Activated CD4-positive, alpha-beta T cell treated with anti-CD3 and anti-CD28 coated beads, Interleukin-2, amount 10 ng/mL, durations not matched to agents 24 days and 14 days (primary cell): Measurements from ENCODE around the gene PRR35. TPM values are rescaled to one million over a fixed set of nuclear protein-coding genes. Genes with fewer than 3 reads are reported as not detected.

Experiments
- DNase-seq: peaks from one replicate; pipeline ENCODE4 v3.0.0; 2022
- H3K27ac Mint-ChIP-seq: one replicate; pipeline ENCODE4 v1.8.0; 2022; ENCODE audit warnings: mild to moderate bottlenecking, mixed read lengths
- H3K27me3 Mint-ChIP-seq: one replicate; pipeline ENCODE4 v1.8.0; 2022; ENCODE audit warnings: mixed read lengths
- H3K36me3 Mint-ChIP-seq: one replicate; pipeline ENCODE4 v1.8.0; 2022; ENCODE audit warnings: low read depth, mild to moderate bottlenecking, mixed read lengths
- H3K4me1 Mint-ChIP-seq: one replicate; pipeline ENCODE4 v1.8.0; 2021; ENCODE audit warnings: mixed read lengths
- H3K4me3 Mint-ChIP-seq: one replicate; pipeline ENCODE4 v1.8.0; 2022; ENCODE audit warnings: mild to moderate bottlenecking, moderate library complexity, mixed read lengths
- H3K9me3 Mint-ChIP-seq: one replicate; pipeline ENCODE4 v1.8.0; 2021; ENCODE audit warnings: mixed read lengths
- intact Hi-C: fragments of 100-400 bp; cut with micrococcal nuclease; formaldehyde crosslinking; loops from one replicate; pipeline ENCODE4 v1.15.1; 2023
- total RNA-seq: library from RNA; stranded (reverse); gene quantifications from 2 replicates; pipeline ENCODE4 v1.2.3, GENCODE V29; 2022

PRR35 gene
- total RNA-seq, 1 donor from 2014 or later = not detected

DNA sequence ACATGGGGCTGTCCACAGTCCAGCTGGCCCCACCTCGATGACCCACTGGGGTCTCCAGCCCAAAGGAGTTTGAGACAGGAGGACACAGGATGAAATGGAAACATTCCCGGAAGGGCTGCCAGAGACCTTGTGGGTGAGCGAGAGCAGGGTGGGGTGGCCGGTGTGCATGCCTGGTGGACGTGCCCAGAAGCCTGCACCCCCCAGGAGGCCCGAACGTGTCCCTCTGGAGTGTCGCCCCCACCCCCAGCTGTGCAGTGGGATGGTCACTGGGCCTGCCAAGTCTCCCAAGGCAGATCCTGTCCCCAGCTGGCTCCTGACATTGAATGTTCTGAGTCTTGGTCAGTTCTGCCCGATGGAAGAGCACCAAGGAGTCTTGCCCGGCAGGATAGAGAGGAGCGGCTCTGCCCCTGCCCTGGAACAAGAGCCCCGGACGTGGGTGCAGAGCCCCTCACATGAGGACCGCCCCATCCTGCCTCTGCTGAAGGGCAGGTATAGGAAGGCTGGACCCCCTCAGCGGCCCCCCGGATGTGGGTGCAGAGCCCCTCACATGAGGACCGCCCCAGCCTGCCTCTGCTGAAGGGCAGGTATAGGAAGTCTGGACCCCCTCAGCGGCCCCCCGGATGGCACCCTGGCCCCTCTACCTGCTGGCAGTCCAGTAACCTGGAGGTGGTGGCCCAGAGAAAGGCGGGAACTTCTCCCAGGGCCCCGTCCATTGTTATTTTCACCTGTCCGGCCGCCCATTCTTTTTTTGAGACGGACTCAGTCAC lies 35.7 kb upstream of the PRR35 start:
- H3K27me3 Mint-ChIP-seq = no peaks in the 10 kb centered on the region
- DNase-seq = no peak
- no peak overlapping the region for H3K4me3 Mint-ChIP-seq
- intact Hi-C loops = loop anchor here (2.0 kb wide), 1 partner anchor 100 kb away; the partner anchor contains the start of gene RAB11FIP3
- H3K9me3 Mint-ChIP-seq = no peaks in the 10 kb centered on the region
- peaks cover 11% of the 10 kb centered on the region for H3K36me3 Mint-ChIP-seq
- peak overlapping the region; percentile 92 for H3K27ac Mint-ChIP-seq
- H3K4me1 Mint-ChIP-seq = peaks cover 15% of the 10 kb centered on the region

DNA sequence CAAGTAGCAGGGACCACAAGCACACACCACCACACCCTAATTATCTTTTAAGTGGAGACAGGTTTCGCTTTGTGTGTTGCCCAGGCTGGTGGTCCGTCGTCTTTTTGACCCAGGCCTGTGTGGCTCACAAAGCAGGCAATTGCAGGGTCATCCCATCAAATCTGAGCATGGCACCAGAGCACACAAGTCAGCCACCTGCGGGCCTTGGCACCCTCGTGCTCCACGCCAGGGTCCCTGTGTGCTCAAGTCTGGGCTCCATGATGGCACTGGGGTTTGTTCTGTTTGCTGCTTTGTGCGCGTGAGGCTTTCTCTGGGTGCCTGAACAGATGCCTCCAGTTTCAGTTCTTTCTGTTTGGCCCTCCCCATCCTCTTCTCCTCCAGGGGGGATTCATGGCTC lies 35.1 kb upstream of the PRR35 start:
- Mint-ChIP-seq H3K36me3 (peaks cover 12% of the 10 kb centered on the region), H3K27ac (peak overlapping the region; percentile 92), H3K9me3 (no peaks in the 10 kb centered on the region), H3K4me1 (peaks cover 18% of the 10 kb centered on the region), H3K4me3 (peak overlapping the region; percentile 90), H3K27me3 (no peaks in the 10 kb centered on the region)
- intact Hi-C loops = loop anchor here (2.0 kb wide), 1 partner anchor 100 kb away; the partner anchor contains the start of gene RAB11FIP3
- no peak for DNase-seq

DNA sequence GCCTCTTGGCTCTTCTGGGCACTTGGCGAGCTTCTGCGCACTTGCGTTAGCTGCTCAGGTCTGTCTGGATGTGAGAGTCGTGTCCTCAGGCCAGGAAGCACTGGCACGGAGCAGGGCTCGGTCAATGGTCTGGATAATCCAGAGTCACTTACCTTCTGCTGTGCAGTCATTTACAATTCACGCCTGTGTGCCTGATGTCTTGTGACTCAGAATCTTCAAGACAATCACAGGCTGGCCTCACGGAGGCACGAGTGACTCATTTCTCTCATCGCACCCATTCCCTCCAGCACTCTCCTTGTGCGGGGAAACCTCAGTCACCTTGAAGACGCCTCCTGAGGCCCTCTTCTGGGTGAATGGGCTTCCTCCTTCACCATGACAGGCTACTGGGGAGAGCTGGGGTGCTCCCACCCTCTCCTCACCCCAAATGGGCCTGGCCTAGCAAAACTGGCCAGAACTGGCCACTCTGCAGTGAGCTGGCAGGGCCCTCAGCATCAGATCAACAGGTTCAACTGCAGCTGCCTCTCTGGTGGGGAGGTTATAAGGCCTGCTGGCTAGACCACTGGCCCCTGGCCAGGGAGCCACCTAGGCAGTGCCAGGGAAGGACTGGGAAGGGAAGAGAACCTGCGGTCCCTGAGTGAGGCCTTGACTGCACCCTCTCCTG lies 34.5 kb upstream of the PRR35 start:
- Mint-ChIP-seq H3K27me3 (no peaks in the 10 kb centered on the region), H3K4me3 (peak overlapping the region; percentile 90), H3K9me3 (no peaks in the 10 kb centered on the region), H3K4me1 (peaks cover 18% of the 10 kb centered on the region), H3K27ac (peak overlapping the region; percentile 92), H3K36me3 (peaks cover 12% of the 10 kb centered on the region)
- DNase-seq = peak; percentile 88
- intact Hi-C loops = loop anchor here (2.0 kb wide), 2 partner anchors 41 to 101 kb away; partner anchors contain the start of genes NHLRC4 and RAB11FIP3

DNA sequence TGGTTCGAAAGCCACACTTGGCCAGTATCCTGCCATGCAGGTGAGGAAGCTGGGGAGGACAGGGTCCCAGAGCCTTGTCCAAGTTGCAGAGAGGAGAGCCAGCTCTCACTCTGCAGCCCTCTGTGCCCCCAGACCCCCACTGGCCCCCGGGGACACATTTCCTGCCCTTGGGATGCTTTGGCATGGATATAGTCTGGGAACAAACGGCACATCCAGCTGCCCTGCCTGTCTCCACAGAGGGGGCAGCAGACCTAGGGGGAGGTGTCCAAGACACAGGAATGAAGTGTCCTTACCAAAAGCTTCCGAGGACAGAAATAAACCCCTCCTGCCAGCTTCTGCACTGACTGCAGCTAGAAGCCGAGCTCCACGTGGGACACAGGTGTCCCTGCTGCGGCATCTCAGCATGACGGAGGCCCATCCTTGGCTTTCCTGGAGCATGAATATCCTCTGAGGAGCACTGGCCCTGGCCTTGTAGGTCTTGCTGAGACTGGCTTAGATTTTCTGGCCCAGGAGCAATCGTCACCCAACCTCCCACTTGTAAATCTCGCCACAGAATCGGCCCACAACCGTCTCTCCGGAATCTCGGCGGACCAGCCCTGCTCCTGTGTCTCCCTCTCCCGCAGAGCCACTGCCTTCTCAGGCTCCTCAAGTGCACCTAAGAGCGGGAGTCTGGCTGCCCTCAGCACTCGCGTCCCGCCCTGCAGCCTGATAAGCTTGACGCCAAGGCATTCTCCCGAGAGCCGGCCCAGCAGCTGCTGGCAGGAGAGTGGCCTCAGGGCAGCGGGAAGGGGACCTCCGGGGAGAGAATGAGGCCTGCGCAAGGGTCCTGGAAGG lies 33.8 kb upstream of the PRR35 start:
- no peaks in the 10 kb centered on the region for H3K9me3 Mint-ChIP-seq
- H3K27me3 Mint-ChIP-seq = no peaks in the 10 kb centered on the region
- intact Hi-C loops = loop anchor here (1.0 to 2.0 kb wide), 3 partner anchors 40 to 110 kb away; partner anchors contain the start of genes METTL26 and NHLRC4
- H3K27ac Mint-ChIP-seq = peak overlapping the region; percentile 92
- peaks cover 12% of the 10 kb centered on the region for H3K36me3 Mint-ChIP-seq
- DNase-seq = peak; percentile 68
- peak overlapping the region; percentile 90 for H3K4me3 Mint-ChIP-seq
- H3K4me1 Mint-ChIP-seq = peaks cover 18% of the 10 kb centered on the region

DNA sequence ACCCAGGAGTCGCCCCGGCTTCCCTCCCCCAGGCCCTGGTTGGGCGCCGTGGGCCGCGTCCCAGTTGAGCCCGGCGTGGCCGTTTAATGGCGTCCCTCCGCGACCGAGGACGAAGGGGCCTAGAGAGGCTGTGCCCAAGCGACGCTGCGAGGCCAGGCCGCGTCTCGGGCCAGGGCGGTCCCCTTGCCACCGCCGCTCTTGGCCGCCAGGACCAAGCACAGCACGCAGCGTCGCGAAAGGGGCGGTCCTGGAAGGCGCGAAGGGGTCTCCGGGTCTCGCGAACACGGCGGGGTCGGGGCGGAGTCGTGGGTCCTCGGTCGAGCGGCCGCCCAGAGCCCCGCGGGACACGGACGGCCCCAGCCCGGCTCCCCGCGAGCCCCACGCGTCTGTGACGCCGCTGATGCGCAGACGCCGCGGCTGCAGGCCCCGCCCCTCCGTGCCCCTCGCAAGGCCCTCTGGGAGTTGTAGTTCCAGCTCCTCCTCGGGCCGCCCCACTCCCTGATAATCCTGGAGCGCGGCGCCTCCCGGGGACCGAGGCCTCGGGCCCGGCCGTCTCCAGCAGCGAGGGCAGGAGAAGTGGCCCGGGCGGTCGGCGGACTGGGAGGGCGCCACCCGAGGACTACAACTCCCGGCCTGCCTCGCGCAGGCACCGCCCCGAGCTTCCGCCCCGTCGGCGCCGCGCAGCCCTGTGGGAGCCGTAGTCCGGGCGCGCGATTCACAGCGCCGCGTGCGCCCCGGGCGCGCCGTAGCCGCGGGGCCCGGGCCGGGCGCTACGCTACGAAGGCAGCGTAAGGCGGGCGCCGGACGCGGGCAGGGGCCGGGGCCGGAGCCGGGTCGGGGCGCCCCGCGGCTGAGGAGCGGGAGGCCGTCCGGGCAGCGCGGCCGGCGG lies 32.9 kb upstream of the PRR35 start, which contains the start of gene CAPN15:
TSS of gene CAPN15 (plus strand) at position 698 of the 889 bp plus-strand sequence. CDS start 19,127 bp downstream, outside the sequence.
- Mint-ChIP-seq H3K9me3 (no peaks in the 10 kb centered on the region), H3K36me3 (peaks cover 12% of the 10 kb centered on the region), H3K4me1 (peaks cover 18% of the 10 kb centered on the region), H3K27me3 (no peaks in the 10 kb centered on the region), H3K27ac (peak within 1 kb of the TSS; percentile 95), H3K4me3 (peak within 1 kb of the TSS; percentile 94)
- intact Hi-C loops = loop anchor here (1.0 to 2.0 kb wide), 3 partner anchors 40 to 109 kb away; partner anchors contain the start of genes METTL26 and NHLRC4
- DNase-seq = peak; percentile 96

DNA sequence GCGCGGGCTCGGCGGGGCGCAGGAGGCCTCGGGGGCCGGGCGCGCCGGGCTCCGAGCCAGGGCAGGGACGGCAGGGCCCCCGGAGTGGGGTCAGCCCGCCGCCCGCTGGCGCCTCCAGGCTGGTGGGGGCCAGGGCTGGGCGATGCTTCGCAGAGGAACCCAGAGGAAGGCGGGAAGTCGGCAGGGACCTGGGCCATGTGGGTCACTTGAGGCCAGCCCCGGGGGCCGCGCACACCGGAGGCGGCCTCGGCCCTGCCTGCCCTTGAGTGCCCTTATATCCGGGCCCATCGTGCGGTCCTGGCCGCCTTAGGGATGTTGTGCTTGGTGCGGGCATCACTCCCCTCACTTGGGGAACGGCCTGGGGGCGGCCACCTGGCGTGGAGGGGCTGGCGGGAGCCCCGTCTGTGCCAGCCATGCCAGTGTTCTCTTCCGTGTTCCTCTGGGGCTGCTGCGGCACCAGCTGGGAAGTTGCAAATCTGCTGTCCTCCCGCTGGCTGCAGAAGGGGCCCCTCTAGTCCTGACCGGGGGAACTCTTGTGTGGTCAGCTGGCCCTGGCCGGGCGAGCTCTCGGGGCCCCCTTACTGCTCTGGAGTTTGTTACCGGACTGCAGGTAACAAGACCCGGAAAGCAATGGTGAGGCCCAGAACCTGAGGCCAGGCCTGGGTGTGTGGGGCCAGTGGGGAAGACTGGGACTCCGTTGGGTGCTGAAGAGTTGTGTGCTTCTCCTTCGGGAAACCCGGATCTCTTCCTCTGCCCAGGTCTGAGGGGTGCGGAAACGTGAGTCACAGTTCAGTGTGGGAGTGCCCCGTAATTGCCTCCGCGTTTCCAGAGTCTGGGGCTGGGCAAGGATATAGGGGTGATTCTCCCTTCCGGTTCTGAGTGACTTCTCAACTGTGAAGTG lies 31.8 kb upstream of the PRR35 start:
- Mint-ChIP-seq H3K27me3 (no peaks in the 10 kb centered on the region), H3K27ac (peak overlapping the region; percentile 95), H3K4me1 (peaks cover 18% of the 10 kb centered on the region), H3K4me3 (peak overlapping the region; percentile 94), H3K36me3 (peaks cover 11% of the 10 kb centered on the region), H3K9me3 (no peaks in the 10 kb centered on the region)
- peak; percentile 79 for DNase-seq
- intact Hi-C loops = no loop called here

DNA sequence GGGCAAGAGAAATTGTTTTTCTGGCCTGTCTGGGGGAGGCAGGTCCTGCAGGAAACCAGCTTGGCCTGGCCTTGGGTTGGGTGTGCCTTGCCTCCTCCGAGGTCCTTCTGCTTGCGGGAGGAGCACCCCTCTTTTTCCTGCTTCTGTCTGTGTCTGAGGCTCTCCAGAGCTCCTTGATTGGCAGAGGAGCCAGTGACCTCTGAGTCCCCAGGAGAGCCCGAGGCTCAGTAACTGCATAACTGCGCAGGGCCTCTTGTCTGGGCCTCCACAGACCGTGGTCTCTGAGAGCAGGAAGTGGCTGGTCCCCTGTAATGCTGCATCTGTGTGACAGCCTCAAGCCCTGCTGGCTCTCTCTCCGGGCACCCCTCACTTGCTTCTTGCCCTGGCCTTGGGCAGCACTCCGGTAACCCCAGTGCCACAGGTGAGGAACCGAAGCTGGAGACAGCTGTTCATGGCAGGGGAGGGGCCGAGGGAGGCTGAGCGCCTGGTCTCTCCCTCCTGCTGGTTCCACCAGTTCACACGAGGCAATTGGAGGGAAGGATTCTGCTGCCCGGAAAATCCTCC lies 31.1 kb upstream of the PRR35 start:
- Mint-ChIP-seq H3K36me3 (peaks cover 9% of the 10 kb centered on the region), H3K4me3 (peak overlapping the region; percentile 94), H3K4me1 (peaks cover 18% of the 10 kb centered on the region), H3K27me3 (no peaks in the 10 kb centered on the region), H3K9me3 (no peaks in the 10 kb centered on the region), H3K27ac (peak overlapping the region; percentile 95)
- DNase-seq = peak; percentile 79
- intact Hi-C loops = no loop called here

DNA sequence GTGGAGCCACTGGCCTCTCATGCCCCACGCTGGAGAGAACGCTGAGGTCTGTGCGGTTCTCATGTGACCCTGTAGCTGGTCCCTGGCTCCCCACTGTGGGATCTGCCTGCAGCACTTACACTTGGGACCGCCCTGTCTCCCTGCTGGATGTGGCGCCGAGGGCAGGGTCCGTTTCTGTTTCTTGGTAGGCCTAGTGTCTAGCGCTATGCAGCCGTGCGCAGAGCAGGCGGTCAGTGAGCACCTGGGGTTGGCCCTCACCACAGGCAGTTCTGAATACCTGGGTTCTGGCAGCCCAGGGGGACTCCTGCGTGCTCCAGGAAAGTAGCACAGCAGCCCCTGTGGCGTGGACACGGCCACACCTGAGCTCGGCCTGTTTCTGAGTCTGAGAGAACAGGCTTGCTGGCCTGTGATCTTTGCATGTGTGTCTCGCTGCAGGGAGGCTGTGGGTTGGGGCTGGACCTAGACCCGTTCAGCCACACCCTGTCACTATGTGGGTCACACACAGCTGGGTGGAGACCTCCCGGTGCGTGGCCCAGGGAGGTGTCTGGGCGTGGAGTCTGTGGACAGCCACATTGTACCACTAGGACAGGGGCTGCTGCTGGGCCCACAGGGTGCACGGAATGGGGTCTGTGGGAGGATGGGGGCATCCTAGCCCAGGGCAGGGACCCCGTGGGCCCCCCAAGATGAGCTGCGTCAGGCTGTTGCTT lies 29.9 kb upstream of the PRR35 start:
- intact Hi-C loops = no loop called here
- H3K4me3 Mint-ChIP-seq = peak overlapping the region; percentile 94
- H3K36me3 Mint-ChIP-seq = peaks cover 9% of the 10 kb centered on the region
- H3K9me3 Mint-ChIP-seq = no peaks in the 10 kb centered on the region
- H3K27me3 Mint-ChIP-seq = no peaks in the 10 kb centered on the region
- DNase-seq = no peak
- peak overlapping the region; percentile 66 for H3K27ac Mint-ChIP-seq
- H3K4me1 Mint-ChIP-seq = peaks cover 18% of the 10 kb centered on the region

DNA sequence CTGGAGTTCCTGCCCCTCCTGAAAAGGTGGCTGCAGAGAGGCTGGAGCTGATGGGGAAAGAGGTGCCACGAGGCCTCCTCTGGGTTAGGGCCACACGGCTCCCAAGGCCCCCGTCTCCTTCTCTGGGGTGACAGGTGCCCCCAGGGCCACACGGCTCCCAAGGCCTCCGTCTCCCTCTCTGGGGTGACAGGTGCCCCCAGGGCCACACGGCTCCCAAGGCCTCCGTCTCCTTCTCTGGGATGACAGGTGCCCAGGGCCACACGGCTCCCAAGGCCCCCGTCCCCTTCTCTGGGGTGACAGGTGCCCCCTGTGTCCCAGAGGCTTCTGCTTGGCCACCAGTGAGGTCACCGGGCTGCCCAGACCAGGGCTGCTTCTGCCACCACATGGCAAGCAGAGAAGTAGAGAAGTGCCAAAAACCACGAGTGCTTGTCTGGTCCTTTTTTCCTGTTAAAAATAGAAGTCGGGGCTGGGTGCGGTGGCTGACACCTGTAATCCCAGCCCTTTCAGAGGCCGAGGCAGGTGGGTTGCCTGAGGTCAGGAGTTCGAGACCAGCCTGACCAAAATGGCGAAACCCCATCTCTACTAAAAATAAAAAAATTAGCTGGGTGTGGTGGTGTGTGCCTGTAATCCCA lies 28.6 kb upstream of the PRR35 start:
- Mint-ChIP-seq H3K4me3 (no peak overlapping the region), H3K27ac (no peak overlapping the region), H3K4me1 (peaks cover 10% of the 10 kb centered on the region), H3K36me3 (peaks cover 7% of the 10 kb centered on the region), H3K9me3 (no peaks in the 10 kb centered on the region), H3K27me3 (no peaks in the 10 kb centered on the region)
- intact Hi-C loops = no loop called here
- DNase-seq = no peak

DNA sequence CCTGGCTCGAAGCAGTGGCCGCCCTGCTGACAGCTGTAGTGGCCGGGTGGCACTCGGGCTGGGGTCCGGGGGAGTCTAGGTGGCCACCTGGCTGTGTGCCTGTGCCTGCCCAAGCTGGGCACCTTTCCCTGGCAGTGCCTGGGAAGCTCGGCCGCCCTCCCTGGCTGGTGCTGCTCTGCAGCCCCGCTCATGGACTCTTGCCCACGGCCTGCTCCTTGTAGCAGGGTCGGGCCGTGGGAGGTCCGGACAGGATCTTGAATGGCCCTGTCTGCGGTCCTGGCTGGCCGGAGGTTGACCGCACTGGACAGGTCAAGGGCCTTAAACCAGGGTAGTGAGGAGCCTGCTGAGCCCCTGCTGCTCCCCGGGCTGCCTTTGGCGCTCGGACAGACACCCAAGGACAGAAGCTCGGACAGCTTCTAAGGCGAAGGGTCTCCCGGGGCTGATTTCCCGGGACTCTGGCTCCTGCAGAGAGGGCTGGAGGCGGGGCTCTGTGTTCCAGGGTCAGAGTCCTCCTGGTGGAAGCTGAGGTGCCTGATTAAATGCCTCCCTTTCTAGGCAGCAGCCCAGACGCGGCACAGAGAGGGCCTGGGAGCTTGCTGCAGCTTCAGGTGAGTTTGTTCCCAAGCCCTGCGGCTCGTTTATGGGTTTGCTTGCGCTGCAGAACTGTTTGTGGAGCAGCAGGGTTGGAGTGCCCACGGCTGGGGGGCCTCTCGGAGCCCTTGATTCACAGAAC lies 26.6 kb upstream of the PRR35 start:
- intact Hi-C loops = no loop called here
- Mint-ChIP-seq H3K27me3 (no peaks in the 10 kb centered on the region), H3K4me3 (no peak overlapping the region), H3K4me1 (peaks cover 8% of the 10 kb centered on the region), H3K36me3 (peaks cover 8% of the 10 kb centered on the region), H3K9me3 (no peaks in the 10 kb centered on the region), H3K27ac (no peak overlapping the region)
- DNase-seq = no peak
